HG03159 (cell line): ENCODE results near the gene SMC5.

ENCODE experiments used
- ATAC-seq: cut with Tn5 transposase; IDR thresholded peaks from one replicate; pipeline ENCODE4 v1.9.1; 2021; ENCODE audit warnings: mild to moderate bottlenecking, moderate library complexity; ENCODE audit not compliant: unreplicated experiment

SMC5 gene

DNA sequence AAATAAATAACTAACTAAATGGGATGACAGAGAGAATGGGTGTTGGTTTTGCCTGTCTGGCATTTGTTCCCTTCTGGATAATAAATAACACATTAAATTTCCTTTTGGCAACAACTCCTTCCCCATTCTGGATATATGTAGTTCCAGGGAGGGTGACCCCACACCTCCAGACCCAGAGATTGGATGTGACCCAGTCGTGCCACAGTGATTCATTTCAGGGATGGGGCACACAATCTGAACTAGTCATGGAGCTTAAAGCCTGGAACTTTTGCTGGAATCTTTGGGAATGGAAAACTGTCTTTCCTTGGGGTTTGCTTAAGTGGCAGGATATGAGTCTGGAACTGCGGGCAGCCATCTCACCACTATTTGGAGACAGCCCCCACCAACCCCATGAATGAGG is 144.4 kb downstream of the SMC5 start:
- ATAC-seq: no peak

DNA sequence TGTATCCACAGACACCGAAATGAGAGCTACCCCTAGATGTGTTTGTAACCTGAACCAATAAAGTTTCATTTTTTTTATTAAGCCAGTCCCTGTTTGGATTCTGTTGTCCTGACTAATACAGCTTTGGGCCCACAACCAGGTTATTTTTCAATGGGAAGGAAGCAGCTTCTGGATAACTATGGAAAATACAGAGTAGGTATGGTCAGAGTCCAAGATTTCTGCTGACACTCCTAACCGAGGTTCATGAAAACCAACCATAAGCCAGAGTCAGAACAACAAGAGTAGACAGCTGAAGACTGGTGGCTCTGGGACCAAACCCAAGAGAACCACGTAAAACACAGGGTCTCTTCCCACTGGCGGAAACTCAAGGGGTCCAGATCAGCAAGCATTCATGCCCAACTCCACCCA is 144.8 kb downstream of the SMC5 start:
- ATAC-seq: no peak

DNA sequence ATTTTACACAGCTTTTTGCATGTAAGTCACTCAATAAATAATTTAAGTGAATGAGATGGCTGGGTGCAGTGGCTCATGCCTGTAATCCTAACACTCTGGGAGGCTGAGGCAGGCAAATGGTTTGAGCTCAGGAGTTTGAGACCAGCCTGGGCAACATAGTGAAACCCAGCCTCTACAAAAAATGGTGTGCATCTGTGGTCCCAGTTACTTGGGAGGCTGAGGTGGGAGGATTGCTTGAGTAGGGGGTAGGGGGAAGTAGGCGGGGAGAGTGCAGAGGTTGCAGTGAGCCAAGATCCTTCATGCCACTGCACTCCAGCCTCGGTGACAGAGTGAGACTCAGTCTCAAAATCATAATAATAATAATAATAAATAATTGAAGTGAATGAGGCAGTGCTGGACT is 145.5 kb downstream of the SMC5 start:
- no peak for ATAC-seq
